CD4-positive, alpha-beta T cell (primary cell): ENCODE data around the gene RAD52. TPM values are rescaled to one million over a fixed set of nuclear protein-coding genes. Genes with fewer than 3 reads are reported as not detected.

ENCODE experiments used
- ATAC-seq: fragments of 200-7000 bp; cut with Tn5 transposase; one replicate; pipeline ENCODE4 v1.10.0; 2022; ENCODE audit warnings: mild to moderate bottlenecking; ENCODE audit not compliant: poor library complexity
- CTCF ChIA-PET: fragments of 350-600 bp; sonication (Branson Sonifier 250); formaldehyde crosslinking; loops from one replicate; lab custom pipeline; 2021; ENCODE audit warnings: antibody characterized with exemption, inconsistent platforms; lab: Charles Lee
- POLR2A ChIA-PET: fragments of 350-600 bp; sonication (Branson Sonifier 250); formaldehyde crosslinking; loops from one replicate; lab custom pipeline; 2021; ENCODE audit warnings: antibody characterized with exemption, inconsistent platforms; lab: Charles Lee
- DNase-seq, 14 experiments: peaks; one replicate each; pipeline ENCODE4 v3.0.0-alpha.2; 2013 to 2020; ENCODE audit warnings: mixed read lengths in 2 of 14
- H3K27ac ChIP-seq, 2 donors: one replicate each; pipeline versions ENCODE4 v1.5.1 to v1.7.0; 2013; ENCODE audit warnings: low read length in 2 of 2, low read depth in 1 of 2, mild to moderate bottlenecking in 1 of 2
- H3K27me3 ChIP-seq, 2 experiments: 1 replicate in 1 of 2; 2 replicates in 1 of 2; pipeline versions ENCODE4 v1.6.1 to v1.7.0; 2013; ENCODE audit warnings: low read length in 2 of 2, control low read depth in 1 of 2, mild to moderate bottlenecking in 1 of 2, moderate library complexity in 1 of 2; ENCODE audit not compliant: insufficient read depth in 2 of 2, control insufficient read depth in 1 of 2
- H3K36me3 ChIP-seq: one replicate; pipeline ENCODE4 v1.6.1; 2013; ENCODE audit warnings: low read length, control low read depth; ENCODE audit not compliant: insufficient read depth
- H3K4me1 ChIP-seq: one replicate; pipeline ENCODE4 v1.6.1; 2013; ENCODE audit warnings: low read length, control low read depth; ENCODE audit not compliant: insufficient read depth
- H3K4me3 ChIP-seq: one replicate; pipeline ENCODE4 v1.5.1; 2013; ENCODE audit warnings: mild to moderate bottlenecking, low read length, moderate library complexity
- H3K9me3 ChIP-seq, 2 experiments: 1 replicate in 1 of 2; 2 replicates in 1 of 2; pipeline versions ENCODE4 v1.6.1 to v1.7.0; 2013; ENCODE audit warnings: low read length in 2 of 2, mild to moderate bottlenecking in 2 of 2, control low read depth in 1 of 2, moderate library complexity in 1 of 2; ENCODE audit not compliant: control insufficient read depth in 1 of 2, insufficient read depth in 1 of 2
- H3K27ac Mint-ChIP-seq: one replicate; pipeline ENCODE4 v1.8.0; 2020; ENCODE audit warnings: mixed read lengths
- H3K27me3 Mint-ChIP-seq: one replicate; pipeline ENCODE4 v1.8.0; 2021; ENCODE audit warnings: mixed read lengths
- H3K36me3 Mint-ChIP-seq: one replicate; pipeline ENCODE4 v1.8.0; 2021; ENCODE audit warnings: low read depth, mixed read lengths
- H3K4me1 Mint-ChIP-seq: one replicate; pipeline ENCODE4 v1.8.0; 2021; ENCODE audit warnings: low read depth, mixed read lengths
- H3K4me3 Mint-ChIP-seq: one replicate; pipeline ENCODE4 v1.8.0; 2020; ENCODE audit warnings: mild to moderate bottlenecking, mixed read lengths
- H3K9me3 Mint-ChIP-seq: one replicate; pipeline ENCODE4 v1.8.0; 2020; ENCODE audit warnings: mixed read lengths
- intact Hi-C, 2 experiments: fragments of 100-400 bp; cut with DNase I in 1 of 2; cut with micrococcal nuclease in 1 of 2; formaldehyde crosslinking; loops; one replicate each; pipeline versions ENCODE4 v1.15.1 to v1.9.0; 2023 to 2025; cut with DNase I, micrococcal nuclease
- total RNA-seq, 174 experiments: library from RNA in 2 of 174; stranded (reverse) in 2 of 174; gene quantifications; one replicate each; pipeline ENCODE4 v1.2.3 and lab custom pipeline; 2021 to 2026
- TF ChIP-seq, protein P1 (sequence below): fragments of 200-600 bp; IDR thresholded peaks from one replicate; pipeline ENCODE4 v1.8.0; 2022; ENCODE audit warnings: antibody characterized with exemption, mild to moderate bottlenecking

RAD52 gene
- total RNA-seq, 2 experiments from 2014 or later: 7.0 to 8.1 TPM

DNA sequence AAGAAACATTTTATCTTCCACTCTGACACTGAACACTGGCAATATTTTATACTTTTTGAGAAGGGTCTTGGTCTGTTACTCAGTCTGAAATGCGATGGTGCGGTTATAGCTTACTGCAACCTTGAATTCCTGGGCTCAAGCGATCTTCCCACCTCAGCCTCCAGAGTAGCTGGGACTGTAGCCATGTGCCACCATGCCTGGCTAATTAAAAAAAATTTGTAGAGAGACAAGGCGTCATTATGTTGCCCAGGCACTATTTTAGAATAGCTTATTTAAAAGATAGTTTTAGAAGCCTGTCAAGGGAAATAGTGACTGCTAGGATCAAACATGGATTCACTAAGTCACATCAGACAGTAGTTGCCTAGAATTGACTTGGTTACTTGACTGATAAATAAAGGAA lies 47.4 kb upstream of the RAD52 start:
- peaks cover 3% of the 10 kb centered on the region for H3K4me1 ChIP-seq
- Mint-ChIP-seq H3K4me1 (peaks cover 43% of the 10 kb centered on the region), H3K4me3 (no peak overlapping the region), H3K36me3 (peaks cover 6% of the 10 kb centered on the region), H3K27me3 (no peaks in the 10 kb centered on the region), H3K27ac (no peak overlapping the region), H3K9me3 (no peaks in the 10 kb centered on the region)
- no peaks in the 10 kb centered on the region for H3K27me3 ChIP-seq
- DNase-seq (no peak), ATAC-seq (no peak)
- peaks cover 3% of the 10 kb centered on the region for H3K36me3 ChIP-seq
- intact Hi-C loops: no loop called here
- POLR2A ChIA-PET: no interaction called here
- TF ChIP-seq, protein P1, sequence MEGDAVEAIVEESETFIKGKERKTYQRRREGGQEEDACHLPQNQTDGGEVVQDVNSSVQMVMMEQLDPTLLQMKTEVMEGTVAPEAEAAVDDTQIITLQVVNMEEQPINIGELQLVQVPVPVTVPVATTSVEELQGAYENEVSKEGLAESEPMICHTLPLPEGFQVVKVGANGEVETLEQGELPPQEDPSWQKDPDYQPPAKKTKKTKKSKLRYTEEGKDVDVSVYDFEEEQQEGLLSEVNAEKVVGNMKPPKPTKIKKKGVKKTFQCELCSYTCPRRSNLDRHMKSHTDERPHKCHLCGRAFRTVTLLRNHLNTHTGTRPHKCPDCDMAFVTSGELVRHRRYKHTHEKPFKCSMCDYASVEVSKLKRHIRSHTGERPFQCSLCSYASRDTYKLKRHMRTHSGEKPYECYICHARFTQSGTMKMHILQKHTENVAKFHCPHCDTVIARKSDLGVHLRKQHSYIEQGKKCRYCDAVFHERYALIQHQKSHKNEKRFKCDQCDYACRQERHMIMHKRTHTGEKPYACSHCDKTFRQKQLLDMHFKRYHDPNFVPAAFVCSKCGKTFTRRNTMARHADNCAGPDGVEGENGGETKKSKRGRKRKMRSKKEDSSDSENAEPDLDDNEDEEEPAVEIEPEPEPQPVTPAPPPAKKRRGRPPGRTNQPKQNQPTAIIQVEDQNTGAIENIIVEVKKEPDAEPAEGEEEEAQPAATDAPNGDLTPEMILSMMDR: no peak
- no peak overlapping the region for H3K4me3 ChIP-seq
- H3K27ac ChIP-seq: no peak overlapping the region
- CTCF ChIA-PET: no interaction called here
- H3K9me3 ChIP-seq: no peaks in the 10 kb centered on the region

GRCh38 chr12:992647-993046 lies 43.2 kb upstream of the RAD52 start:
- no peaks in the 10 kb centered on the region for H3K36me3 ChIP-seq
- H3K27me3 Mint-ChIP-seq: no peaks in the 10 kb centered on the region
- H3K4me3 ChIP-seq: no peak overlapping the region
- intact Hi-C loops: loop anchor here (5.0 kb wide), 4 partner anchors 100 to 700 kb away; partner anchors contain the start of genes ADIPOR2 (in 1 of the 2) and FBXL14 (in 1 of the 2)
- DNase-seq (no peak), ATAC-seq (no peak)
- no peaks in the 10 kb centered on the region for H3K27me3 ChIP-seq
- POLR2A ChIA-PET: interaction anchor here (0.6 to 2.4 kb wide), 2 partner anchors 43 to 234 kb away, joined by 3 to 20 read pairs; partner anchors contain the start of gene RAD52
- peak overlapping the region; percentile 96 for H3K27ac Mint-ChIP-seq
- H3K9me3 ChIP-seq: no peaks in the 10 kb centered on the region
- H3K27ac ChIP-seq: no peak overlapping the region
- peaks cover 11% of the 10 kb centered on the region for H3K36me3 Mint-ChIP-seq
- peak overlapping the region; percentile 99 for H3K4me3 Mint-ChIP-seq
- H3K9me3 Mint-ChIP-seq: no peaks in the 10 kb centered on the region
- CTCF ChIA-PET: interaction anchor here (1.4 to 3.3 kb wide), 2 partner anchors 43 to 417 kb away, joined by 4 to 13 read pairs; partner anchors contain the start of gene RAD52
- H3K4me1 ChIP-seq: peaks cover 23% of the 10 kb centered on the region
- TF ChIP-seq, protein P1: no peak
- peaks cover 54% of the 10 kb centered on the region for H3K4me1 Mint-ChIP-seq

- intact Hi-C loops: loop anchor here (1.0 to 5.0 kb wide), 5 partner anchors 42 to 701 kb away; partner anchors contain the start of genes RAD52 (in 2 of the 2), ADIPOR2 (in 1 of the 2) and FBXL14 (in 1 of the 2)
- POLR2A ChIA-PET: interaction anchor here (0.6 to 2.4 kb wide), 7 partner anchors 42 to 610 kb away, joined by 3 to 20 read pairs (median 3); partner anchors contain the start of gene RAD52
- Mint-ChIP-seq H3K4me3 (peak overlapping the region; percentile 99), H3K4me1 (peaks cover 49% of the 10 kb centered on the region), H3K27me3 (no peaks in the 10 kb centered on the region), H3K27ac (peak overlapping the region; percentile 96), H3K9me3 (no peaks in the 10 kb centered on the region), H3K36me3 (peaks cover 11% of the 10 kb centered on the region)
- no peaks in the 10 kb centered on the region for H3K9me3 ChIP-seq
- H3K4me1 ChIP-seq: peaks cover 23% of the 10 kb centered on the region
- DNase-seq (peak in 5 of 14 experiments; percentile 9 to 35 (median 31)), ATAC-seq (peak; percentile 23)
- TF ChIP-seq, protein P1: no peak
- no peaks in the 10 kb centered on the region for H3K27me3 ChIP-seq
- H3K27ac ChIP-seq: peak overlapping the region in 1 of 2 donors; percentile 64
- CTCF ChIA-PET: interaction anchor here (0.7 to 3.3 kb wide), 3 partner anchors 9 to 126 kb away, joined by 3 to 13 read pairs (median 3); partner anchors contain the start of gene RAD52
- H3K4me3 ChIP-seq: peak overlapping the region; percentile 89
- H3K36me3 ChIP-seq: no peaks in the 10 kb centered on the region
Measured at GRCh38 chr12:991350-992333, 42.1 kb upstream of the RAD52 start.
